Stimulated activated CD4-positive, alpha-beta T cell treated with anti-CD3 and anti-CD28 coated beads, Interleukin-15, amount 100 ng/mL, for 24 hours (primary cell): ENCODE data around the gene DMGDH.

Experiments used
- DNase-seq: peaks from one replicate; pipeline ENCODE4 v3.0.0-alpha.2; 2020

The DMGDH gene

GRCh38 chr5:78971998-78972397 is 97.5 kb downstream of the DMGDH start:
- no peak for DNase-seq

GRCh38 chr5:78968781-78969180 is 100.7 kb downstream of the DMGDH start:
- no peak for DNase-seq

GRCh38 chr5:78964889-78965288 is 104.6 kb downstream of the DMGDH start:
- DNase-seq, result no peak

GRCh38 chr5:78961743-78962142 is 107.7 kb downstream of the DMGDH start:
- DNase-seq, result no peak

GRCh38 chr5:78959767-78960166 is 109.7 kb downstream of the DMGDH start:
- DNase-seq, result no peak

GRCh38 chr5:78958672-78959445 is 110.6 kb downstream of the DMGDH start:
- no peak for DNase-seq

- no peak for DNase-seq
Observed at GRCh38 chr5:78956901-78957300, 112.6 kb downstream of the DMGDH start.

- no peak for DNase-seq
Observed at GRCh38 chr5:78953092-78953800, 116.2 kb downstream of the DMGDH start.
